Measurements from ENCODE around the gene DAGLA. TPM values are rescaled to one million over a fixed set of nuclear protein-coding genes. Genes with fewer than 3 reads are reported as not detected.

Gene DAGLA
- total RNA-seq, 1 experiment from 2014 or later: 3.1 TPM

GRCh38 chr11:61737131-61737530 lies 56.9 kb downstream of the DAGLA start:
- 0 out of 2 replicates have a peak, but pooled peaks cover 4% of the 10 kb centered on the region for H3K36me3 Mint-ChIP-seq
- H3K4me1 Mint-ChIP-seq: no peaks in the 10 kb centered on the region
- H3K27me3 Mint-ChIP-seq (ENCODE audit: low read depth): no peaks in the 10 kb centered on the region
- TF ChIP-seq ZNF423 (CRISPR knock-in tag; IDR thresholded peaks at IDR 0.05) (no peak), HMGA2 (CRISPR knock-in tag; IDR thresholded peaks at IDR 0.05) (no peak), NR1H2 (CRISPR knock-in tag; IDR thresholded peaks at IDR 0.05) (no peak), JUN (CRISPR knock-in tag; IDR thresholded peaks at IDR 0.05) (no peak), E2F5 (CRISPR knock-in tag; IDR thresholded peaks at IDR 0.05) (no peak), CBFB (CRISPR knock-in tag; IDR thresholded peaks at IDR 0.05; ENCODE audit: low read depth) (no peak), NFE2L1 (CRISPR knock-in tag; IDR thresholded peaks at IDR 0.05) (no peak), ESRRA (CRISPR knock-in tag; IDR thresholded peaks at IDR 0.05; ENCODE audit: borderline replicate concordance) (no peak), ATF2 (CRISPR knock-in tag; IDR thresholded peaks at IDR 0.05; ENCODE audit: borderline replicate concordance, low read depth) (no peak)
- no peak overlapping the region for H3K27ac Mint-ChIP-seq
- no peaks in the 10 kb centered on the region for H3K9me3 Mint-ChIP-seq
- ChIA-PET POLR2A (no interaction called here), CTCF (interaction anchor here (0.7 to 4.4 kb wide), 6 partner anchors 9 to 51 kb away, joined by 3 to 46 read pairs (median 8); no protein-coding TSS in a partner anchor)
- no peak overlapping the region for H3K4me3 Mint-ChIP-seq
- ATAC-seq (peak; percentile 17; the same call in 1 of the 2 replicates), DNase-seq (ENCODE audit: low spot score) (no peak)

GRCh38 chr11:61737636-61738386 lies 57.6 kb downstream of the DAGLA start:
- ATAC-seq (peak; percentile 46), DNase-seq (ENCODE audit: low spot score) (peak; percentile 41)
- no peak for TF ChIP-seq ZBTB43 (CRISPR knock-in tag; IDR thresholded peaks at IDR 0.05)
- TF ChIP-seq HMGA2 (CRISPR knock-in tag; IDR thresholded peaks at IDR 0.05): no peak
- H3K27ac Mint-ChIP-seq: no peak overlapping the region
- H3K4me1 Mint-ChIP-seq: no peaks in the 10 kb centered on the region
- no peaks in the 10 kb centered on the region for H3K9me3 Mint-ChIP-seq
- no peak overlapping the region for H3K4me3 Mint-ChIP-seq
- H3K27me3 Mint-ChIP-seq (ENCODE audit: low read depth): no peaks in the 10 kb centered on the region
- H3K36me3 Mint-ChIP-seq: 0 out of 2 replicates have a peak, but pooled peaks cover 4% of the 10 kb centered on the region
- POLR2A ChIA-PET: no interaction called here
- CTCF ChIA-PET: interaction anchor here (0.6 to 4.4 kb wide), 12 partner anchors 9 to 659 kb away, joined by 3 to 46 read pairs (median 6); no protein-coding TSS in a partner anchor

GRCh38 chr11:61738776-61739175 lies 58.6 kb downstream of the DAGLA start:
- ChIA-PET CTCF (interaction anchor here (2.2 to 4.4 kb wide), 3 partner anchors 10 to 49 kb away, joined by 10 to 46 read pairs (median 23); no protein-coding TSS in a partner anchor), POLR2A (no interaction called here)
- no peaks in the 10 kb centered on the region for H3K9me3 Mint-ChIP-seq
- H3K36me3 Mint-ChIP-seq: 0 out of 2 replicates have a peak, but pooled peaks cover 4% of the 10 kb centered on the region
- H3K27ac Mint-ChIP-seq: no peak overlapping the region
- no peak overlapping the region for H3K4me3 Mint-ChIP-seq
- no peaks in the 10 kb centered on the region for H3K27me3 Mint-ChIP-seq (ENCODE audit: low read depth)
- H3K4me1 Mint-ChIP-seq: no peaks in the 10 kb centered on the region
- ATAC-seq: no peak
- DNase-seq (ENCODE audit: low spot score): no peak
- TF ChIP-seq PRDM15 (CRISPR knock-in tag; IDR thresholded peaks at IDR 0.05) (no peak), JUN (CRISPR knock-in tag; IDR thresholded peaks at IDR 0.05) (no peak), AR (CRISPR knock-in tag; IDR thresholded peaks at IDR 0.05) (no peak), TEAD1 (CRISPR knock-in tag; IDR thresholded peaks at IDR 0.05) (no peak), ZBTB43 (CRISPR knock-in tag; IDR thresholded peaks at IDR 0.05) (no peak), NFATC4 (CRISPR knock-in tag; IDR thresholded peaks at IDR 0.05) (no peak), SMAD4 (CRISPR knock-in tag; IDR thresholded peaks at IDR 0.05) (no peak), ERG (CRISPR knock-in tag; IDR thresholded peaks at IDR 0.05) (no peak), JAZF1 (CRISPR knock-in tag; IDR thresholded peaks at IDR 0.05) (no peak), NR2C2 (CRISPR knock-in tag; IDR thresholded peaks at IDR 0.05) (no peak)

All from WTC11 (cell line).